Activated B cell treated with CpG ODN at 0.5 μM for 24 hours (primary cell): ENCODE data around the gene OAS1. TPM values are rescaled to one million over a fixed set of nuclear protein-coding genes. Genes with fewer than 3 reads are reported as not detected.

Experiments used
- ATAC-seq: fragments of 200-7000 bp; cut with Tn5 transposase; one replicate; pipeline ENCODE4 v1.10.0; 2021; ENCODE audit warnings: low read depth, mild to moderate bottlenecking, moderate library complexity
- CTCF ChIA-PET: fragments of 350-600 bp; sonication (Branson Sonifier 250); formaldehyde crosslinking; loops from one replicate; lab custom pipeline; 2021; ENCODE audit warnings: antibody characterized with exemption; lab: Charles Lee
- POLR2A ChIA-PET: fragments of 350-600 bp; sonication (Branson Sonifier 250); formaldehyde crosslinking; loops from one replicate; lab custom pipeline; 2021; ENCODE audit warnings: antibody characterized with exemption; lab: Charles Lee
- DNase-seq: peaks from one replicate; pipeline ENCODE4 v3.0.0; 2022
- H3K27ac Mint-ChIP-seq: one replicate; pipeline ENCODE4 v1.8.0; 2020; ENCODE audit warnings: mixed read lengths
- H3K27me3 Mint-ChIP-seq: one replicate; pipeline ENCODE4 v1.8.0; 2021; ENCODE audit warnings: mixed read lengths
- H3K36me3 Mint-ChIP-seq: one replicate; pipeline ENCODE4 v1.8.0; 2021; ENCODE audit warnings: low read depth, mixed read lengths
- H3K4me1 Mint-ChIP-seq: one replicate; pipeline ENCODE4 v1.8.0; 2021; ENCODE audit warnings: mixed read lengths
- H3K4me3 Mint-ChIP-seq: one replicate; pipeline ENCODE4 v1.8.0; 2020; ENCODE audit warnings: mild to moderate bottlenecking, mixed read lengths
- H3K9me3 Mint-ChIP-seq: one replicate; pipeline ENCODE4 v1.8.0; 2020; ENCODE audit warnings: mixed read lengths
- CTCF ChIP-seq: fragments of 200-600 bp; IDR thresholded peaks from one replicate; pipeline ENCODE4 v1.8.0; 2022; ENCODE audit warnings: antibody characterized with exemption, mild to moderate bottlenecking
- intact Hi-C: fragments of 100-400 bp; cut with micrococcal nuclease; formaldehyde crosslinking; loops from one replicate; pipeline ENCODE4 v1.15.1; 2024
- total RNA-seq: library from RNA; stranded (reverse); gene quantifications from 2 replicates; pipeline ENCODE4 v1.2.3, GENCODE V29; 2022

Gene OAS1
- total RNA-seq, 1 donor from 2014 or later, result 30.6 TPM

- Mint-ChIP-seq H3K27ac (no peak overlapping the region), H3K9me3 (no peaks in the 10 kb centered on the region), H3K4me3 (no peak overlapping the region), H3K36me3 (peaks cover 58% of the 10 kb centered on the region), H3K27me3 (no peaks in the 10 kb centered on the region), H3K4me1 (no peaks in the 10 kb centered on the region)
- POLR2A ChIA-PET, result no interaction called here
- no peak for DNase-seq
- CTCF ChIA-PET, result no interaction called here
- intact Hi-C loops, result no loop called here
- no peak for ATAC-seq
- TF ChIP-seq CTCF, result no peak
Observed at GRCh38 chr12:112967858-112968257, 61.1 kb downstream of the OAS1 start.

Other genes with a start within 250 kb of the OAS1 start
- gene RPH3A, start 115.2 kb upstream of the OAS1 start, total RNA-seq, result not detected in 2 replicates
- 23.1 and 27.2 TPM in 2 replicates for gene OAS3, start 31.5 kb downstream of the OAS1 start, total RNA-seq
- 46.0 and 51.9 TPM in 2 replicates for gene OAS2, start 71.6 kb downstream of the OAS1 start, total RNA-seq
- 75.3 and 79.4 TPM in 2 replicates for gene DTX1, start 149.8 kb downstream of the OAS1 start, total RNA-seq
- gene RASAL1, start 228.8 kb downstream of the OAS1 start, total RNA-seq, result 4.9 and 7.1 TPM in 2 replicates
- gene CFAP73, start 242.8 kb downstream of the OAS1 start, total RNA-seq, result 0.88 and 1.1 TPM in 2 replicates